Lower leg skin (tissue), 4 donors: ENCODE measurements around the gene PLEKHH2. TPM values are rescaled to one million over a fixed set of nuclear protein-coding genes. Genes with fewer than 3 reads are reported as not detected.
"Not testable (repeated sequence)": the region's sequence is repeated elsewhere in the genome, so short reads cannot be mapped to it uniquely, and the experiment has no call there.

ENCODE experiments used
- DNase-seq, 2 donors: peaks; one replicate each; pipeline ENCODE4 v3.0.0-alpha.2; 2019; ENCODE audit warnings: low spot score in 2 of 2
- H3K4me3 ChIP-seq: fragments of 200-600 bp; sonication (generic); 2 replicates; pipeline ENCODE4 v1.5.1; 2017; ENCODE audit warnings: mild to moderate bottlenecking, low read depth; ENCODE audit not compliant: poor library complexity, severe bottlenecking
- CTCF ChIP-seq, 3 donors: fragments of 450-650 bp; IDR thresholded peaks; one replicate each; pipeline ENCODE4 v1.5.1; 2016; ENCODE audit warnings: antibody characterized with exemption in 3 of 3, mild to moderate bottlenecking in 3 of 3, moderate library complexity in 2 of 3
- POLR2A ChIP-seq, 2 donors: fragments of 450-650 bp; IDR thresholded peaks; one replicate each; pipeline ENCODE4 v1.6.1; 2016 to 2017; ENCODE audit warnings: antibody characterized with exemption in 2 of 2, mild to moderate bottlenecking in 1 of 2, moderate library complexity in 1 of 2
- WGBS, 2 donors: methylation state at CpG; one replicate each; pipeline ENCODE4 v1.1.5; 2018; 5-methylcytosine and 5-hydroxymethylcytosine counted together
- intact Hi-C: fragments of 100-400 bp; cut with DNase I; formaldehyde crosslinking; loops from one replicate; pipeline ENCODE4 v1.15.0; 2023; ENCODE audit warnings: low total_unique reads
- total RNA-seq, 4 donors: library from RNA; depleted of rRNA; stranded (reverse); fragments of >200 nt; gene quantifications; one replicate each; pipeline ENCODE4 v1.1.0, GENCODE V29; 2016

PLEKHH2 gene
- total RNA-seq, 4 donors from 2014 or later = 10.4 to 17.6 (median 15.4) TPM

- 22 to 23% methylated on average over 6 of the region's 6 CpGs for WGBS, 2 donors
- DNase-seq = no peak
- intact Hi-C loops = no loop called here
- no peak overlapping the region for H3K4me3 ChIP-seq
- no peak for TF ChIP-seq POLR2A (IDR thresholded peaks at IDR 0.05)
- no peak for TF ChIP-seq CTCF (IDR thresholded peaks at IDR 0.05)
Measured at GRCh38 chr2:43634604-43635306, 2.3 kb upstream of the PLEKHH2 start.

- DNase-seq, H3K4me3 ChIP-seq, intact Hi-C loops: not testable (repeated sequence)
- WGBS, 2 donors = 90 to 94% methylated on average over 12 of the region's 12 CpGs
Measured at GRCh38 chr2:43636153-43636552, 907 bp upstream of the PLEKHH2 start.

- no peak for TF ChIP-seq CTCF (IDR thresholded peaks at IDR 0.05)
- TF ChIP-seq POLR2A (IDR thresholded peaks at IDR 0.05) = no peak
- WGBS, 2 donors = 20 to 27% methylated on average over 10 of the region's 10 CpGs
- peak overlapping the region; percentile 97 for H3K4me3 ChIP-seq
- intact Hi-C loops = no loop called here
- no peak for DNase-seq
Measured at GRCh38 chr2:43636621-43637020, 439 bp upstream of the PLEKHH2 start.

GRCh38 chr2:43642363-43642762, 5.3 kb downstream of the PLEKHH2 start:
- H3K4me3 ChIP-seq = no peak overlapping the region
- no peak for TF ChIP-seq POLR2A (IDR thresholded peaks at IDR 0.05)
- TF ChIP-seq CTCF (IDR thresholded peaks at IDR 0.05) = no peak
- DNase-seq = no peak
- intact Hi-C loops = no loop called here
- WGBS, 2 donors = 56 to 63% methylated on average over 2 of the region's 2 CpGs

- H3K4me3 ChIP-seq = no peak overlapping the region
Measured at GRCh38 chr2:43643680-43644079, 6.6 kb downstream of the PLEKHH2 start.

More at GRCh38 chr2:43643680-43644079, 6.6 kb downstream of the PLEKHH2 start:
- DNase-seq = no peak
- intact Hi-C loops = no loop called here
- WGBS, 2 donors = 98 to 100% methylated on average over 1 of the region's 1 CpG
- TF ChIP-seq CTCF (IDR thresholded peaks at IDR 0.05) = no peak
- TF ChIP-seq POLR2A (IDR thresholded peaks at IDR 0.05) = no peak
